WTC11 (cell line): ENCODE measurements around the gene PODXL. TPM values are rescaled to one million over a fixed set of nuclear protein-coding genes. Genes with fewer than 3 reads are reported as not detected.

ENCODE experiments used
- ATAC-seq: fragments of 200-7000 bp; cut with Tn5 transposase; 2 replicates; pipeline ENCODE4 v1.10.0; 2021; ENCODE audit warnings: mild to moderate bottlenecking, moderate library complexity
- CTCF ChIA-PET: fragments of 300-600 bp; sonication (Branson Sonifier 250); formaldehyde crosslinking; loops from one replicate; lab custom pipeline; 2021; ENCODE audit warnings: antibody characterized with exemption; lab: Charles Lee
- POLR2A ChIA-PET: fragments of 350-600 bp; sonication (Branson Sonifier 250); formaldehyde crosslinking; loops from one replicate; lab custom pipeline; 2021; ENCODE audit warnings: antibody characterized with exemption; lab: Charles Lee
- DNase-seq: peaks from one replicate; pipeline ENCODE4 v3.0.0; 2021; ENCODE audit warnings: low spot score
- H3K27ac Mint-ChIP-seq: 2 replicates; pipeline ENCODE4 v1.8.0; 2021; ENCODE audit warnings: mixed read lengths
- H3K27me3 Mint-ChIP-seq: 2 replicates; pipeline ENCODE4 v1.8.0; 2021; ENCODE audit warnings: low read depth, mild to moderate bottlenecking, moderate library complexity, mixed read lengths
- H3K36me3 Mint-ChIP-seq: 2 replicates; pipeline ENCODE4 v1.8.0; 2021; ENCODE audit warnings: mixed read lengths
- H3K4me1 Mint-ChIP-seq: 2 replicates; pipeline ENCODE4 v1.8.0; 2022; ENCODE audit warnings: mixed read lengths
- H3K4me3 Mint-ChIP-seq: 2 replicates; pipeline ENCODE4 v1.8.0; 2021; ENCODE audit warnings: mild to moderate bottlenecking, moderate library complexity, mixed read lengths
- H3K9me3 Mint-ChIP-seq: 2 replicates; pipeline ENCODE4 v1.8.0; 2021; ENCODE audit warnings: mixed read lengths
- ARID4B ChIP-seq: sonication (generic); formaldehyde crosslinking; IDR thresholded peaks from 2 replicates; pipeline ENCODE4 v1.8.0; 2023; ENCODE audit warnings: missing genetic modification reagents, mild to moderate bottlenecking, borderline replicate concordance
- ATF2 ChIP-seq: sonication (generic); formaldehyde crosslinking; IDR thresholded peaks from 2 replicates; pipeline ENCODE4 v1.8.1; 2022; ENCODE audit warnings: low read depth, missing genetic modification reagents, borderline replicate concordance
- KAT7 ChIP-seq: sonication (generic); formaldehyde crosslinking; IDR thresholded peaks from 2 replicates; pipeline ENCODE4 v1.8.1; 2023; ENCODE audit warnings: missing genetic modification reagents, mild to moderate bottlenecking, borderline replicate concordance
- MLX ChIP-seq: sonication (generic); formaldehyde crosslinking; IDR thresholded peaks from 2 replicates; pipeline ENCODE4 v1.8.1; 2023; ENCODE audit warnings: mild to moderate bottlenecking, missing genetic modification reagents, moderate library complexity
- NFE2L1 ChIP-seq: sonication (generic); formaldehyde crosslinking; IDR thresholded peaks from 2 replicates; pipeline ENCODE4 v1.8.1; 2023; ENCODE audit warnings: missing genetic modification reagents
- PRRX2 ChIP-seq: fragments of 250-450 bp; sonication (Bioruptor Pico); IDR thresholded peaks from 2 replicates; pipeline ENCODE4 v1.8.0; 2021; ENCODE audit warnings: mild to moderate bottlenecking
- RORB ChIP-seq: fragments of 250-450 bp; sonication (Bioruptor Pico); IDR thresholded peaks from 2 replicates; pipeline ENCODE4 v1.9.0; 2021; ENCODE audit warnings: mild to moderate bottlenecking
- SOX15 ChIP-seq: fragments of 250-450 bp; sonication (Bioruptor Pico); IDR thresholded peaks from 2 replicates; pipeline ENCODE4 v1.9.0; 2021; ENCODE audit warnings: mild to moderate bottlenecking
- SP1 ChIP-seq: sonication (generic); formaldehyde crosslinking; conservative IDR thresholded peaks from 2 replicates; pipeline ENCODE4 v1.8.1; 2022; ENCODE audit warnings: missing genetic modification reagents
- ZNF232 ChIP-seq: sonication (generic); formaldehyde crosslinking; IDR thresholded peaks from 2 replicates; pipeline ENCODE4 v1.8.0; 2022; ENCODE audit warnings: mild to moderate bottlenecking, missing genetic modification reagents
- ZNF317 ChIP-seq: sonication (generic); formaldehyde crosslinking; IDR thresholded peaks from 2 replicates; pipeline ENCODE4 v1.8.1; 2023; ENCODE audit warnings: low read depth, mild to moderate bottlenecking, moderate library complexity, missing genetic modification reagents, borderline replicate concordance
- total RNA-seq: library from RNA; stranded (reverse); gene quantifications from 3 replicates; pipeline ENCODE4 v1.2.3, GENCODE V29; 2021

Gene PODXL
- total RNA-seq, 1 experiment from 2014 or later = 483 TPM

GRCh38 chr7:131524703-131525102 lies 31.7 kb downstream of the PODXL start:
- peaks cover 85% of the 10 kb centered on the region for H3K4me1 Mint-ChIP-seq
- peaks cover 13% of the 10 kb centered on the region for H3K36me3 Mint-ChIP-seq
- TF ChIP-seq ARID4B (CRISPR knock-in tag) (no peak), NFE2L1 (CRISPR knock-in tag) (no peak), SOX15 (CRISPR knock-in tag) (no peak), MLX (CRISPR knock-in tag) (no peak), PRRX2 (CRISPR knock-in tag) (no peak)
- H3K27me3 Mint-ChIP-seq = no peaks in the 10 kb centered on the region
- ChIA-PET POLR2A (interaction anchor here (0.6 kb wide), 1 partner anchor 513 kb away, joined by 6 read pairs; no protein-coding TSS in a partner anchor), CTCF (interaction anchor here (1.1 to 1.7 kb wide), 2 partner anchors 22 to 101 kb away, joined by 3 to 13 read pairs; no protein-coding TSS in a partner anchor)
- H3K4me3 Mint-ChIP-seq = no peak overlapping the region
- ATAC-seq (no peak), DNase-seq (no peak)
- 0 out of 2 replicates have a peak overlapping the region, but pooled peaks have one; percentile 42 for H3K27ac Mint-ChIP-seq
- H3K9me3 Mint-ChIP-seq = no peaks in the 10 kb centered on the region

GRCh38 chr7:131524115-131524514 lies 32.3 kb downstream of the PODXL start:
- no peak for DNase-seq
- peaks cover 13% of the 10 kb centered on the region for H3K36me3 Mint-ChIP-seq
- POLR2A ChIA-PET = no interaction called here
- H3K9me3 Mint-ChIP-seq = no peaks in the 10 kb centered on the region
- no peak for TF ChIP-seq RORB (CRISPR knock-in tag)
- no peak for TF ChIP-seq ZNF317
- TF ChIP-seq SP1 (CRISPR knock-in tag) = no peak
- no peak for TF ChIP-seq PRRX2 (CRISPR knock-in tag)
- TF ChIP-seq ATF2 (CRISPR knock-in tag) = no peak
- TF ChIP-seq MLX (CRISPR knock-in tag) = no peak
- TF ChIP-seq, all 79 proteins: peak for 0
- peak overlapping the region; percentile 75 for H3K27ac Mint-ChIP-seq
- peaks cover 85% of the 10 kb centered on the region for H3K4me1 Mint-ChIP-seq
- no peak overlapping the region for H3K4me3 Mint-ChIP-seq
- no peaks in the 10 kb centered on the region for H3K27me3 Mint-ChIP-seq
- CTCF ChIA-PET = interaction anchor here (1.1 to 3.9 kb wide), 2 partner anchors 23 to 101 kb away, joined by 3 to 22 read pairs; no protein-coding TSS in a partner anchor
- no peak for ATAC-seq

- CTCF ChIA-PET = interaction anchor here (0.9 to 3.9 kb wide), 3 partner anchors 24 to 167 kb away, joined by 3 to 22 read pairs (median 3); no protein-coding TSS in a partner anchor
Observed at GRCh38 chr7:131522325-131522930, 34.0 kb downstream of the PODXL start.

More at GRCh38 chr7:131522325-131522930, 34.0 kb downstream of the PODXL start:
- POLR2A ChIA-PET = interaction anchor here (0.6 to 0.9 kb wide), 2 partner anchors 24 to 113 kb away, joined by 3 read pairs; no protein-coding TSS in a partner anchor
- Mint-ChIP-seq H3K27me3 (no peaks in the 10 kb centered on the region), H3K27ac (peak overlapping the region; percentile 89), H3K36me3 (peaks cover 8% of the 10 kb centered on the region), H3K4me1 (peaks cover 87% of the 10 kb centered on the region), H3K4me3 (peak overlapping the region; percentile 46), H3K9me3 (no peaks in the 10 kb centered on the region)
- peak; percentile 10 for DNase-seq
- TF ChIP-seq ZNF232 (CRISPR knock-in tag) (0 out of 2 replicates have a peak, but pooled peaks have one; percentile 30), KAT7 (CRISPR knock-in tag) (no peak)
- ATAC-seq = peak; percentile 13; the same call in 1 of the 2 replicates
